IMR-90 (cell line): ENCODE measurements around the gene PRDM15. TPM values are rescaled to one million over a fixed set of nuclear protein-coding genes. Genes with fewer than 3 reads are reported as not detected.

Experiments used
- ATAC-seq: fragments of 200-7000 bp; cut with Tn5 transposase; 2 replicates; pipeline ENCODE4 v1.9.1; 2020; ENCODE audit warnings: low read depth, mild to moderate bottlenecking, moderate library complexity
- BruUV-seq: library from RNA; stranded (reverse); fragments of 400-500 nt; replicated peaks from 2 replicates; lab custom pipeline; 2021; lab: Mats Ljungman, UMichigan
- CTCF ChIA-PET: fragments of 300-600 bp; formaldehyde crosslinking; extraction: SDS; loops from one replicate; lab custom pipeline; 2021; ENCODE audit warnings: antibody characterized with exemption; lab: Yijun Ruan, JAX
- POLR2A ChIA-PET: fragments of 300-600 bp; sonication (Branson Sonifier 250); formaldehyde crosslinking; loops from one replicate; lab custom pipeline; 2022; ENCODE audit warnings: antibody characterized with exemption; ENCODE audit not compliant: unreplicated experiment; lab: Charles Lee
- DNase-seq: peaks from one replicate; pipeline ENCODE4 v3.0.0; 2013
- H2AFZ ChIP-seq: replicated peaks from 2 replicates; pipeline ENCODE3; 2013; ENCODE audit warnings: low read length, mild to moderate bottlenecking; ENCODE audit not compliant: poor library complexity
- H2AK5ac ChIP-seq: 2 replicates; pipeline ENCODE4 v1.6.1; 2013; ENCODE audit warnings: low read depth, low read length, inconsistent platforms
- H2AK9ac ChIP-seq: replicated peaks from 2 replicates; pipeline ENCODE3; 2013; ENCODE audit warnings: mild to moderate bottlenecking, low read depth, low read length, moderate library complexity; ENCODE audit not compliant: poor library complexity
- H2BK120ac ChIP-seq: 2 replicates; pipeline ENCODE4 v1.6.1; 2013; ENCODE audit warnings: low read depth, low read length, inconsistent platforms
- H2BK15ac ChIP-seq: 3 replicates; pipeline ENCODE4 v1.6.1; 2013; ENCODE audit warnings: low read depth, low read length, inconsistent platforms
- H2BK20ac ChIP-seq: 2 replicates; pipeline ENCODE4 v1.6.1; 2013; ENCODE audit warnings: low read depth, mild to moderate bottlenecking, inconsistent platforms, low read length, moderate library complexity
- H2BK5ac ChIP-seq: 2 replicates; pipeline ENCODE4 v1.6.1; 2013; ENCODE audit warnings: mild to moderate bottlenecking, low read depth, low read length, inconsistent platforms; ENCODE audit not compliant: poor library complexity, severe bottlenecking
- H3K14ac ChIP-seq: replicated peaks from 2 replicates; pipeline ENCODE4 v1.6.1; 2013; ENCODE audit warnings: low read depth, low read length, inconsistent platforms
- H3K18ac ChIP-seq: 2 replicates; pipeline ENCODE4 v1.6.1; 2013; ENCODE audit warnings: low read depth, low read length, control low read depth
- H3K23ac ChIP-seq: 2 replicates; pipeline ENCODE4 v1.6.1; 2013; ENCODE audit warnings: low read depth, low read length, inconsistent platforms
- H3K27ac ChIP-seq: 2 replicates; pipeline ENCODE4 v1.5.1; 2013; ENCODE audit warnings: mild to moderate bottlenecking, control low read depth, low read length; ENCODE audit not compliant: insufficient read depth
- H3K27me3 ChIP-seq: 2 replicates; pipeline ENCODE4 v1.6.1; 2013; ENCODE audit warnings: low read length; ENCODE audit not compliant: control insufficient read depth, insufficient read depth
- H3K36me3 ChIP-seq: 2 replicates; pipeline ENCODE4 v1.6.1; 2013; ENCODE audit warnings: low read length, mixed read lengths; ENCODE audit not compliant: control insufficient read depth, insufficient read depth
- H3K4ac ChIP-seq: 2 replicates; pipeline ENCODE4 v1.6.1; 2013; ENCODE audit warnings: low read depth, low read length, inconsistent platforms
- H3K4me1 ChIP-seq: 2 replicates; pipeline ENCODE4 v1.6.1; 2013; ENCODE audit warnings: low read length, mixed read lengths; ENCODE audit not compliant: control insufficient read depth, insufficient read depth
- H3K4me2 ChIP-seq: 2 replicates; pipeline ENCODE4 v1.6.1; 2013; ENCODE audit warnings: low read depth, mild to moderate bottlenecking, control low read depth, low read length, moderate library complexity
- H3K4me3 ChIP-seq: 2 replicates; pipeline ENCODE4 v1.5.1; 2013; ENCODE audit warnings: low read depth, mild to moderate bottlenecking, control low read depth, low read length, moderate library complexity; ENCODE audit not compliant: insufficient read depth
- H3K56ac ChIP-seq: 2 replicates; pipeline ENCODE4 v1.6.1; 2013; ENCODE audit warnings: low read length, inconsistent platforms; ENCODE audit not compliant: insufficient read depth; ENCODE audit errors: extremely low read depth
- H3K79me1 ChIP-seq, 2 experiments: 2 replicates each; pipeline ENCODE4 v1.6.1; 2013; ENCODE audit warnings: low read length in 2 of 2, inconsistent platforms in 1 of 2, low read depth in 1 of 2
- H3K9ac ChIP-seq: 2 replicates; pipeline ENCODE4 v1.6.1; 2013; ENCODE audit warnings: low read depth, low read length, control low read depth
- H3K9me1 ChIP-seq: 2 replicates; pipeline ENCODE4 v1.6.1; 2013; ENCODE audit warnings: low read length, inconsistent platforms; ENCODE audit not compliant: insufficient read depth
- H3K9me3 ChIP-seq: 2 replicates; pipeline ENCODE4 v1.6.1; 2013; ENCODE audit warnings: low read length; ENCODE audit not compliant: control insufficient read depth, insufficient read depth
- H4K20me1 ChIP-seq: 2 replicates; pipeline ENCODE4 v1.6.1; 2013; ENCODE audit warnings: low read length, inconsistent platforms; ENCODE audit not compliant: insufficient read depth
- H4K5ac ChIP-seq: 2 replicates; pipeline ENCODE4 v1.6.1; 2013; ENCODE audit warnings: mild to moderate bottlenecking, low read depth, low read length, control low read depth
- H4K8ac ChIP-seq, 2 experiments: 2 replicates each; pipeline ENCODE4 v1.6.1; 2013; ENCODE audit warnings: low read depth in 2 of 2, low read length in 2 of 2, control low read depth in 1 of 2, inconsistent platforms in 1 of 2
- H4K91ac ChIP-seq: 2 replicates; pipeline ENCODE4 v1.6.1; 2013; ENCODE audit warnings: low read depth, low read length, inconsistent platforms; ENCODE audit not compliant: insufficient read depth
- BHLHE40 ChIP-seq: fragments of 150-350 bp; IDR thresholded peaks from 2 replicates; pipeline ENCODE4 v1.6.1; 2016; ENCODE audit warnings: mild to moderate bottlenecking, low read depth, low read length
- CEBPB ChIP-seq: IDR thresholded peaks from 2 replicates; pipeline ENCODE4 v1.6.1; 2012; ENCODE audit warnings: low read depth, low read length, improper control_type of control experiment
- CHD1 ChIP-seq: IDR thresholded peaks from 2 replicates; pipeline ENCODE4 v1.6.1; 2012; ENCODE audit warnings: low read depth, low read length, improper control_type of control experiment
- CTCF ChIP-seq: conservative IDR thresholded peaks from 2 replicates; pipeline ENCODE4 v1.5.1; 2012; ENCODE audit warnings: mild to moderate bottlenecking, low read depth, low read length, improper control_type of control experiment
- ELK1 ChIP-seq: fragments of 150-350 bp; IDR thresholded peaks from 2 replicates; pipeline ENCODE4 v1.6.1; 2016; ENCODE audit warnings: low read depth, mild to moderate bottlenecking, low read length, moderate library complexity, borderline replicate concordance
- FOS ChIP-seq: fragments of 150-350 bp; IDR thresholded peaks from 2 replicates; pipeline ENCODE4 v1.6.1; 2016; ENCODE audit warnings: low read depth, low read length
- MAFK ChIP-seq: IDR thresholded peaks from 2 replicates; pipeline ENCODE4 v1.6.1; 2012; ENCODE audit warnings: low read depth, low read length, improper control_type of control experiment
- MAZ ChIP-seq: IDR thresholded peaks from 2 replicates; pipeline ENCODE4 v1.6.1; 2012; ENCODE audit warnings: low read depth, mild to moderate bottlenecking, low read length, improper control_type of control experiment, moderate library complexity, borderline replicate concordance
- MXI1 ChIP-seq: IDR thresholded peaks from 2 replicates; pipeline ENCODE4 v1.6.1; 2012; ENCODE audit warnings: low read depth, mild to moderate bottlenecking, low read length, moderate library complexity, borderline replicate concordance
- NFE2L2 ChIP-seq: fragments of 150-350 bp; IDR thresholded peaks from 2 replicates; pipeline ENCODE4 v1.6.1; 2016; ENCODE audit warnings: low read depth, mild to moderate bottlenecking, low read length
- POLR2A ChIP-seq: IDR thresholded peaks from 2 replicates; pipeline ENCODE4 v1.6.1; 2012; ENCODE audit warnings: mild to moderate bottlenecking, low read depth, low read length
- RAD21 ChIP-seq: IDR thresholded peaks from 2 replicates; pipeline ENCODE4 v1.6.1; 2012; ENCODE audit warnings: low read length, improper control_type of control experiment
- RCOR1 ChIP-seq: IDR thresholded peaks from 2 replicates; pipeline ENCODE4 v1.6.1; 2012; ENCODE audit warnings: mild to moderate bottlenecking, low read length, improper control_type of control experiment; ENCODE audit not compliant: insufficient replicate concordance
- RFX5 ChIP-seq: IDR thresholded peaks from 2 replicates; pipeline ENCODE4 v1.8.0; 2012; ENCODE audit warnings: low read depth, mild to moderate bottlenecking, low read length, moderate library complexity
- SMC3 ChIP-seq: fragments of 150-350 bp; IDR thresholded peaks from 2 replicates; pipeline ENCODE4 v1.6.1; 2016; ENCODE audit warnings: low read depth, mild to moderate bottlenecking, antibody characterized with exemption, low read length, moderate library complexity
- USF2 ChIP-seq: fragments of 150-350 bp; IDR thresholded peaks from 2 replicates; pipeline ENCODE4 v1.6.1; 2017; ENCODE audit warnings: mild to moderate bottlenecking, antibody characterized with exemption, low read length, low read depth
- WGBS, 2 experiments: methylation state at CpG; one replicate each; pipeline versions ENCODE4 v1.1.5 to v1.1.7; 2013; ENCODE audit warnings: missing lambda C conversion rate in 2 of 2; ENCODE audit not compliant: insufficient read length in 1 of 2; ENCODE audit errors: extremely low coverage in 2 of 2; 5-methylcytosine and 5-hydroxymethylcytosine counted together
- dilution Hi-C: fragments of 300-500 bp; cut with HindIII; formaldehyde crosslinking; loops from one replicate; pipeline ENCODE4 v1.14.3; 2018; ENCODE audit warnings: low sequenced_read_pairs; ENCODE audit not compliant: unreplicated experiment
- in situ Hi-C: fragments of 300-500 bp; cut with MboI; formaldehyde crosslinking; loops from 3 replicates; pipeline ENCODE4 v1.14.3; 2019; ENCODE audit warnings: low sequenced_read_pairs, inconsistent platforms, mixed read lengths
- intact Hi-C: fragments of 100-400 bp; cut with micrococcal nuclease; formaldehyde crosslinking; loops from 2 replicates; pipeline ENCODE4 v1.10.0; 2022
- polyA plus RNA-seq, 3 experiments: library from polyadenylated mRNA; depleted of rRNA; stranded (reverse); fragments of >200 nt; gene quantifications; 2 replicates each; pipeline ENCODE4 v1.2.3, GENCODE V29; 2012; ENCODE audit warnings: low replicate concordance in 1 of 3
- total RNA-seq: library from RNA; depleted of rRNA; stranded (reverse); fragments of >200 nt; gene quantifications from 2 replicates; pipeline ENCODE4 v1.2.3, GENCODE V29; 2012

The PRDM15 gene
- total and polyA plus RNA-seq, 2 of the 4 experiments (the other 2 are of a cell fraction): 7.3 to 8.8 TPM

- H3K56ac ChIP-seq: no peak overlapping the region
- dilution Hi-C loops: no loop called here
- no peak overlapping the region for H3K4me2 ChIP-seq
- H3K4me3 ChIP-seq: no peak overlapping the region
- ATAC-seq: no peak
- intact Hi-C loops: no loop called here
- peaks cover 29% of the 10 kb centered on the region for H3K36me3 ChIP-seq
- no peak overlapping the region for H2BK5ac ChIP-seq
- DNase-seq: no peak
- H3K9me3 ChIP-seq: no peaks in the 10 kb centered on the region
- H3K9me1 ChIP-seq: peaks cover 7% of the 10 kb centered on the region
- H2BK15ac ChIP-seq: no peak overlapping the region
- no peak overlapping the region for H2BK120ac ChIP-seq
- no peak overlapping the region for H4K8ac ChIP-seq
- POLR2A ChIA-PET: no interaction called here
- no TSS peak for BruUV-seq
- CTCF ChIA-PET: interaction anchor here (0.6 kb wide), 1 partner anchor 268 kb away, joined by 3 read pairs; no protein-coding TSS in a partner anchor
- H3K23ac ChIP-seq: no peak overlapping the region
- no peak overlapping the region for H2AK9ac ChIP-seq
- no peak overlapping the region for H3K18ac ChIP-seq
- H4K91ac ChIP-seq: no peak overlapping the region
- no peak overlapping the region for H3K4ac ChIP-seq
- no peak overlapping the region for H3K14ac ChIP-seq
- H3K79me1 ChIP-seq: peaks cover 3 to 18% of the 10 kb centered on the region in 2 experiments; a peak in 2 of 4 replicates
- in situ Hi-C loops: no loop called here
- H4K5ac ChIP-seq: no peak overlapping the region
- H4K20me1 ChIP-seq: no peaks in the 10 kb centered on the region
- H3K4me1 ChIP-seq: no peaks in the 10 kb centered on the region; the same call in 1 of the 2 replicates
- no peak overlapping the region for H2BK20ac ChIP-seq
- TF ChIP-seq NFE2L2: no peak
- TF ChIP-seq RCOR1: no peak
- no peak for TF ChIP-seq CEBPB
- no peak for TF ChIP-seq POLR2A
- TF ChIP-seq SMC3: no peak
- no peak for TF ChIP-seq FOS
- TF ChIP-seq MXI1: no peak
- no peak for TF ChIP-seq RAD21
- TF ChIP-seq MAZ: no peak
- TF ChIP-seq USF2: no peak
- no peak for TF ChIP-seq CTCF
- no peak for TF ChIP-seq MAFK
- no peak for TF ChIP-seq ELK1
- no peak for TF ChIP-seq CHD1
- TF ChIP-seq RFX5: no peak
- TF ChIP-seq BHLHE40: no peak
- H3K9ac ChIP-seq: no peak overlapping the region
- H2AK5ac ChIP-seq: no peak overlapping the region
- no peak overlapping the region for H3K27ac ChIP-seq
- WGBS, 2 experiments: 100% methylated on average over 1 of the region's 14 CpGs; no CpG with 5 or more reads in 1 of the 2 experiments
- no peaks in the 10 kb centered on the region for H3K27me3 ChIP-seq
- peak overlapping the region; percentile 14 for H2AFZ ChIP-seq
Observed at GRCh38 chr21:41857771-41858300, 21.3 kb downstream of the PRDM15 start.
